PC-3 (cell line): ENCODE results near the gene TSEN54. TPM values are rescaled to one million over a fixed set of nuclear protein-coding genes. Genes with fewer than 3 reads are reported as not detected.
A peak's percentile ranks its signal among the peaks of the same experiment; 100 is the strongest.

Experiments
- ATAC-seq: fragments of 200-7000 bp; cut with Tn5 transposase; 2 replicates; pipeline ENCODE4 v1.9.1; 2020; ENCODE audit warnings: mild to moderate bottlenecking, moderate library complexity
- BruUV-seq: library from RNA; stranded (reverse); fragments of 400-500 nt; replicated peaks from 2 replicates; lab custom pipeline; 2021; lab: Mats Ljungman, UMichigan
- CTCF ChIA-PET: fragments of 300-600 bp; sonication (Branson Sonifier 250); formaldehyde crosslinking; loops from one replicate; lab custom pipeline; 2022; ENCODE audit warnings: antibody characterized with exemption; lab: Charles Lee
- POLR2A ChIA-PET: fragments of 300-600 bp; sonication (Branson Sonifier 250); formaldehyde crosslinking; loops from one replicate; lab custom pipeline; 2022; ENCODE audit warnings: antibody characterized with exemption; ENCODE audit not compliant: unreplicated experiment; lab: Charles Lee
- DNase-seq: peaks from one replicate; pipeline ENCODE4 v3.0.0-alpha.2; 2015
- H2AFZ ChIP-seq: fragments of 300-600 bp; sonication (generic); 2 replicates; pipeline ENCODE4 v1.6.0; 2016; ENCODE audit warnings: antibody characterized with exemption, low read length
- H3F3A ChIP-seq: fragments of 300-600 bp; sonication (generic); one replicate; pipeline ENCODE4 v1.6.0; 2017; ENCODE audit warnings: antibody characterized with exemption, low read length, control low read depth, mild to moderate bottlenecking; ENCODE audit not compliant: unreplicated experiment
- H3K27ac ChIP-seq: fragments of 300-600 bp; sonication (generic); 2 replicates; pipeline ENCODE4 v1.5.1; 2016; ENCODE audit warnings: mild to moderate bottlenecking, low read length
- H3K27me3 ChIP-seq: fragments of 300-600 bp; sonication (generic); 2 replicates; pipeline ENCODE4 v1.6.1; 2016; ENCODE audit warnings: low read length, mixed read lengths
- H3K36me3 ChIP-seq: fragments of 300-600 bp; sonication (generic); 2 replicates; pipeline ENCODE4 v1.6.1; 2016; ENCODE audit warnings: low read depth, mixed run types, low read length, mixed read lengths
- H3K4me1 ChIP-seq: fragments of 300-600 bp; sonication (generic); 2 replicates; pipeline ENCODE4 v1.5.1; 2016; ENCODE audit warnings: low read length; ENCODE audit not compliant: insufficient read depth
- H3K4me2 ChIP-seq: fragments of 300-600 bp; sonication (generic); 2 replicates; pipeline ENCODE4 v1.6.0; 2016; ENCODE audit warnings: low read length
- H3K4me3 ChIP-seq: fragments of 300-600 bp; sonication (generic); 2 replicates; pipeline ENCODE4 v1.5.1; 2016; ENCODE audit warnings: mild to moderate bottlenecking, low read length, mixed read lengths
- H3K79me2 ChIP-seq: fragments of 300-600 bp; sonication (generic); 2 replicates; pipeline ENCODE4 v1.6.1; 2017; ENCODE audit warnings: low read length, mixed read lengths
- H3K9ac ChIP-seq: fragments of 300-600 bp; sonication (generic); 2 replicates; pipeline ENCODE4 v1.6.0; 2016; ENCODE audit warnings: mild to moderate bottlenecking, low read length
- H3K9me2 ChIP-seq: fragments of 300-600 bp; sonication (generic); replicated peaks from 2 replicates; pipeline ENCODE4 v1.6.1; 2016; ENCODE audit warnings: mixed run types, low read length, mixed read lengths
- H3K9me3 ChIP-seq: fragments of 300-600 bp; sonication (generic); 2 replicates; pipeline ENCODE4 v1.6.1; 2016; ENCODE audit warnings: low read length, mixed read lengths
- H4K20me1 ChIP-seq: fragments of 300-600 bp; sonication (generic); 2 replicates; pipeline ENCODE4 v1.6.1; 2016; ENCODE audit warnings: low read length, mixed read lengths
- EZH2 ChIP-seq: fragments of 300-600 bp; sonication (generic); IDR thresholded peaks from one replicate; pipeline ENCODE4 v1.6.1; 2017; ENCODE audit warnings: antibody characterized with exemption, mild to moderate bottlenecking, low read length; ENCODE audit not compliant: unreplicated experiment
- EZH2phosphoT487 ChIP-seq: fragments of 300-600 bp; sonication (generic); IDR thresholded peaks from 2 replicates; pipeline ENCODE4 v1.6.1; 2018; ENCODE audit warnings: mild to moderate bottlenecking, antibody characterized with exemption, low read length, borderline replicate concordance
- intact Hi-C: fragments of 100-400 bp; cut with micrococcal nuclease; formaldehyde crosslinking; loops from 2 replicates; pipeline ENCODE4 v1.9.0; 2023
- total RNA-seq: library from RNA; depleted of rRNA; stranded (reverse); fragments of >200 nt; gene quantifications from 2 replicates; pipeline ENCODE4 v1.2.3, GENCODE V29; 2014
- TF ChIP-seq, protein P1 (sequence below): fragments of 300-600 bp; sonication (generic); conservative IDR thresholded peaks from 2 replicates; pipeline ENCODE4 v1.5.1; 2017; ENCODE audit warnings: antibody characterized with exemption, low read depth, mild to moderate bottlenecking, low read length

The TSEN54 gene
- total RNA-seq, 1 experiment from 2014 or later = 61.6 TPM

DNA sequence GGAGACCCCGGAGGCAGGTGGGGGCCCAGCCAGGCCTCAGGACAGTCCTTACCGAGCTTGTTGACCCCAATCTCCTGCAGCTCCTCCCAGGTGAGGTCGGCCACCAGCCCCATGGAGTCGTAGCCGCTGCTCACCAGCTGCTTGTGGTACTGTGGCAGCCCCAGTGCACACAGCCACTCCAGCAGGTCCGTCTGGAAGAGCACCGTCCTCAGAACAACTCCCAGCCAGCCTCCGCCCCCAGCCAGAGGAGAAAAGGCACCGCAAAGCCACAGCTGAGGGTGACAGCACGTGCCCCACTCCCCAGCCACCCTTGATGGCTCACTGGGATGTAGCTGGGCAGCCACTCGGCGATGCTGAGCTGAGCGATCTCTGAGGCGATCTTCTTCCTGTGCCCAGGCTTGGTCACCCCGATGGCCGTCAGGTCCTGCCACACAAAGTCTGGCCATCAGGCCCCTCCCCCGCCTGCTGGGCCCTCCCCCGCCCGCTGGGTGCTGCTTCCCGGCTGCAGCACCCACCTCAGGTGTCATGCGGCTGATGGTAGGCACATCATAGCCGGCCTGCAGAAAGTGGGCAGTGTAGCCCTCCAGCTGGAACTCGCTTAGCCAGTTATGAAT, 12.9 kb upstream of the TSEN54 start:
- POLR2A ChIA-PET = no interaction called here
- Histone ChIP-seq H3K79me2 (no peaks in the 10 kb centered on the region), H4K20me1 (no peaks in the 10 kb centered on the region; the same call in 1 of the 2 replicates), H3K4me3 (no peak overlapping the region), H2AFZ (no peak overlapping the region), H3F3A (no peaks in the 10 kb centered on the region), H3K36me3 (peaks cover 31% of the 10 kb centered on the region; the same call in 1 of the 2 replicates), H3K9me3 (no peaks in the 10 kb centered on the region), H3K4me1 (no peaks in the 10 kb centered on the region), H3K4me2 (no peak overlapping the region), H3K27me3 (no peaks in the 10 kb centered on the region), H3K27ac (no peak overlapping the region), H3K9me2 (no peaks in the 10 kb centered on the region), H3K9ac (no peak overlapping the region)
- intact Hi-C loops = no loop called here
- no peak for TF ChIP-seq EZH2
- TF ChIP-seq, protein P1, sequence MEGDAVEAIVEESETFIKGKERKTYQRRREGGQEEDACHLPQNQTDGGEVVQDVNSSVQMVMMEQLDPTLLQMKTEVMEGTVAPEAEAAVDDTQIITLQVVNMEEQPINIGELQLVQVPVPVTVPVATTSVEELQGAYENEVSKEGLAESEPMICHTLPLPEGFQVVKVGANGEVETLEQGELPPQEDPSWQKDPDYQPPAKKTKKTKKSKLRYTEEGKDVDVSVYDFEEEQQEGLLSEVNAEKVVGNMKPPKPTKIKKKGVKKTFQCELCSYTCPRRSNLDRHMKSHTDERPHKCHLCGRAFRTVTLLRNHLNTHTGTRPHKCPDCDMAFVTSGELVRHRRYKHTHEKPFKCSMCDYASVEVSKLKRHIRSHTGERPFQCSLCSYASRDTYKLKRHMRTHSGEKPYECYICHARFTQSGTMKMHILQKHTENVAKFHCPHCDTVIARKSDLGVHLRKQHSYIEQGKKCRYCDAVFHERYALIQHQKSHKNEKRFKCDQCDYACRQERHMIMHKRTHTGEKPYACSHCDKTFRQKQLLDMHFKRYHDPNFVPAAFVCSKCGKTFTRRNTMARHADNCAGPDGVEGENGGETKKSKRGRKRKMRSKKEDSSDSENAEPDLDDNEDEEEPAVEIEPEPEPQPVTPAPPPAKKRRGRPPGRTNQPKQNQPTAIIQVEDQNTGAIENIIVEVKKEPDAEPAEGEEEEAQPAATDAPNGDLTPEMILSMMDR = no peak
- CTCF ChIA-PET = no interaction called here
- BruUV-seq = no TSS peak
- no peak for ATAC-seq
- DNase-seq = no peak

DNA sequence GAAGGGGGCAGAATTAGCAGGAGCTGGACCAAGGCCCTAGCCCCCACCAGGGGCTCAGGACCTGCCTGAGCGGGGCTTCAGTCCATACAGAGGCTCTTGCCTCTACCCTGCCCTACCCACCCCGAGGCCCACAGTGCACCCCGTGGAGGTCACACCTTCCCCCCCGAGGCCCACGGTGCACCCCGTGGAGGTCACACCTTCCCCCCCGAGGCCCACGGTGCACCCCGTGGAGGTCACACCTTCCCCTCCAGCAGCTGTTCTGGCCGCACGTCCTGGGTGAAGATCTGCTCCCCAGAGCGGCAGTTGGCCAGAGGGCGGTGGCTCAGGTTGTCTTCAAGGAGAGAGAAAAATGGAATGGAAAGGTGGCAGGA, 12.4 kb upstream of the TSEN54 start:
- Histone ChIP-seq H3K4me1 (no peaks in the 10 kb centered on the region), H4K20me1 (peaks cover 4% of the 10 kb centered on the region), H3K9ac (no peak overlapping the region), H3K27ac (no peak overlapping the region), H2AFZ (no peak overlapping the region), H3K36me3 (peaks cover 31% of the 10 kb centered on the region; the same call in 1 of the 2 replicates), H3K4me3 (no peak overlapping the region), H3K27me3 (no peaks in the 10 kb centered on the region), H3K9me2 (no peaks in the 10 kb centered on the region), H3K4me2 (no peak overlapping the region), H3K79me2 (no peaks in the 10 kb centered on the region), H3F3A (no peaks in the 10 kb centered on the region), H3K9me3 (no peaks in the 10 kb centered on the region)
- intact Hi-C loops = no loop called here
- DNase-seq (no peak), ATAC-seq (no peak)
- BruUV-seq = no TSS peak
- TF ChIP-seq EZH2 = no peak
- no peak for TF ChIP-seq EZH2phosphoT487
- TF ChIP-seq, protein P1 = no peak
- POLR2A ChIA-PET = no interaction called here
- CTCF ChIA-PET = no interaction called here

DNA sequence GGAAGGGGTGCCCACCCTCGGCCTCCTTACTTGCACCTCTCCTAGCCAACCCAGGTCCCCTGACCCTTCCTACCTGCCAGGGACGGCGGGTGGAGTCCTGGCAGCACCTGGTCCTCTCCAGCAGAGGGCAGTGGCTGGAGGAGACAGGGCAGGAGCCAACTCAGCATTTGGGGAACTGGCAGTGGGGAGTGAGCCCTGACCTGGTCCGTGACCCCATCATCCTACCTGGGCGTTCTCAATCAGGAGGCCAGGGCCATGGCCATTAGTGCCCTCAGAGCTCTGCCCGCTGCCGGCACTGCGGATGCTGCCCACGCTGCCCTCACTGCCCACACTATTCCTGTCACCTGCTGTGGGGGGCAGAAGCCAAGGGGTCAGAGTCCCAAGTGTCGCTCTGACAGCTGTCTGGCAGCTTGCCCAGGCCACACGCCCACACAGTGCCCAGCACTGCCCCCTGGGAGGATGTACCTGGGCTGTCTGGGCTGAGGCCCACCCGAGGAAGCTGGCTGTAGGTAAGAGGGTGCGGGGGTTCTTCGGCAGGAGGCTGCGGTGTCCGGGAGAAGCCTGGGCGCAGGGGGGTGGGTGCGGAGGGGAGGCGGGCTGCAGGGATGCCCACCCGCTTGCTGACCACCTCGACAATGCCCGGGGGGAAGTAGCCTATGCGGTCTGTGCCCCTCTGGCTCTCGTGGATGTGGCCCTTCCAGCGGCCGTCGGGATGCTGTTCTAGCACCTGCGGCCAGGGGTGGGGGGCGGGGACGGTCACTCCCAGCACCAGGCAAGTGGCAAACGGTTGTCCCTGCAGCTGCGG, 11.8 kb upstream of the TSEN54 start:
- BruUV-seq = no TSS peak
- Histone ChIP-seq H3K4me3 (no peak overlapping the region), H3F3A (no peaks in the 10 kb centered on the region), H3K36me3 (peaks cover 28% of the 10 kb centered on the region; the same call in 1 of the 2 replicates), H3K27me3 (no peaks in the 10 kb centered on the region), H3K27ac (no peak overlapping the region), H3K4me1 (no peaks in the 10 kb centered on the region), H3K9ac (no peak overlapping the region), H3K9me3 (no peaks in the 10 kb centered on the region), H3K4me2 (no peak overlapping the region), H4K20me1 (peaks cover 7% of the 10 kb centered on the region), H2AFZ (no peak overlapping the region), H3K9me2 (no peaks in the 10 kb centered on the region), H3K79me2 (0 out of 2 replicates have a peak, but pooled peaks cover 6% of the 10 kb centered on the region)
- TF ChIP-seq EZH2phosphoT487 (no peak), EZH2 (no peak)
- TF ChIP-seq, protein P1 = peak; percentile 85
- CTCF ChIA-PET = interaction anchor here (0.6 kb wide), 1 partner anchor 129 kb away, joined by 3 read pairs; no protein-coding TSS in a partner anchor
- intact Hi-C loops = no loop called here
- POLR2A ChIA-PET = no interaction called here
- DNase-seq (peak; percentile 65), ATAC-seq (peak; percentile 67)
